ENCODE data around the gene TACSTD2. TPM values are rescaled to one million over a fixed set of nuclear protein-coding genes. Genes with fewer than 3 reads are reported as not detected.

TACSTD2 gene
- total and polyA plus RNA-seq, 2 of the 13 experiments (the other 11 are each of a cell fraction or from before 2014, with no cell fraction given): not detected

GRCh38 chr1:58611861-58612385 lies 34.9 kb upstream of the TACSTD2 start:
- POLR2A ChIA-PET: no interaction called here
- no TSS peak for BruUV-seq (replicated peaks)
- WGBS (ENCODE audit: low lambda C conversion rate): 0% methylated on average over 2 of the region's 2 CpGs
- no peak for ATAC-seq
- no peak for TF ChIP-seq ATF7 (IDR thresholded peaks at IDR 0.05)
- TF ChIP-seq ATF7 (CRISPR knock-in tag; IDR thresholded peaks at IDR 0.05): no peak
- no peak for TF ChIP-seq FUBP1 (CRISPR knock-in tag; IDR thresholded peaks at IDR 0.05; ENCODE audit: borderline replicate concordance)
- no peak for TF ChIP-seq NRL (CRISPR knock-in tag; IDR thresholded peaks at IDR 0.05; ENCODE audit: borderline replicate concordance)
- TF ChIP-seq AGO1 (IDR thresholded peaks at IDR 0.05; ENCODE audit: low read depth, low read length, poor library complexity, severe bottlenecking): no peak
- no peak for TF ChIP-seq NR2F1 (CRISPR knock-in tag; IDR thresholded peaks at IDR 0.05)
- TF ChIP-seq NR1H2 (CRISPR knock-in tag; IDR thresholded peaks at IDR 0.05; ENCODE audit: borderline replicate concordance, low read depth): no peak
- TF ChIP-seq ZNF329 (CRISPR knock-in tag; IDR thresholded peaks at IDR 0.05; ENCODE audit: low read depth): no peak
- TF ChIP-seq THAP8 (CRISPR knock-in tag; IDR thresholded peaks at IDR 0.05; ENCODE audit: borderline replicate concordance): no peak
- no peak for TF ChIP-seq E2F1 (CRISPR knock-in tag; IDR thresholded peaks at IDR 0.05)
- no peak for TF ChIP-seq POLR2AphosphoS2 (IDR thresholded peaks at IDR 0.05; ENCODE audit: low read depth, low read length)
- no peak for TF ChIP-seq ZNF230 (CRISPR knock-in tag; IDR thresholded peaks at IDR 0.05)
- H3K9ac ChIP-seq (ENCODE audit: insufficient read depth, low read depth, low read length): no peak overlapping the region
- no peaks in the 10 kb centered on the region for H3K79me2 ChIP-seq (ENCODE audit: insufficient read depth, low read length)
- CTCF ChIA-PET (ENCODE audit: low intra/inter-chr PET ratio, low total read pairs): no interaction called here
- intact Hi-C loops (cut with micrococcal nuclease; ENCODE audit: unreplicated experiment) (no loop called here), in situ Hi-C loops (cut with HindIII; ENCODE audit: extremely low pct_ligation_motif_present, low pct_unique_long_range_greater_than_20kb) (no loop called here)
- no peak for FAIRE-seq
- peaks cover 7% of the 10 kb centered on the region; the same call in 1 of the 2 replicates for H3K9me3 ChIP-seq (ENCODE audit: low read length)
- no peaks in the 10 kb centered on the region for H4K20me1 ChIP-seq (ENCODE audit: insufficient read depth, low read length)
- no peak overlapping the region for H2AFZ ChIP-seq (ENCODE audit: low read length)
- H3K4me1 ChIP-seq (ENCODE audit: insufficient read depth, low read length): no peaks in the 10 kb centered on the region
- H3K36me3 ChIP-seq (replicated peaks in 1 of 2; ENCODE audit: control insufficient read depth in 1 of 2, insufficient read depth in 2 of 2, low read length in 2 of 2): no peaks in the 10 kb centered on the region
- H3K4me2 ChIP-seq (ENCODE audit: low read depth, low read length): no peak overlapping the region
- H3K27me3 ChIP-seq (ENCODE audit: control insufficient read depth in 1 of 2, insufficient read depth in 2 of 2, low read length in 2 of 2): no peaks in the 10 kb centered on the region; a peak in 1 of 5 replicates
- H3K4me3 ChIP-seq (replicated peaks in 1 of 3; ENCODE audit: insufficient read depth in 1 of 3, low read depth in 2 of 3, low read length in 3 of 3): no peak overlapping the region
- no peak for DNase-seq (ENCODE audit: low spot score)
- no peak overlapping the region for H3K27ac ChIP-seq (ENCODE audit: extremely low read length, insufficient read depth, low read length)

Measured in HepG2 (cell line).